ENCODE data around the gene AP2A2. TPM values are rescaled to one million over a fixed set of nuclear protein-coding genes. Genes with fewer than 3 reads are reported as not detected.

AP2A2 gene
- total RNA-seq, 1 donor from 2014 or later = 48.5 TPM

- no peak for DNase-seq (ENCODE audit: low read depth)
- no peak for TF ChIP-seq CTCF (conservative IDR thresholded peaks at IDR 0.05; ENCODE audit: low read depth, low read length)
- no peak overlapping the region for H3K4me3 ChIP-seq (ENCODE audit: low read depth, low read length)
These were observed 1.1 kb upstream of the AP2A2 start for GRCh38 chr11:924406-925157.

- H3K4me3 ChIP-seq (ENCODE audit: low read depth, low read length) = peak overlapping the region; percentile 32
- DNase-seq (ENCODE audit: low read depth) = no peak
- no peak for TF ChIP-seq CTCF (conservative IDR thresholded peaks at IDR 0.05; ENCODE audit: low read depth, low read length)
These were observed 543 bp upstream of the AP2A2 start for GRCh38 chr11:925158-925495.

- peak overlapping the region; percentile 78 for H3K4me3 ChIP-seq (ENCODE audit: low read depth, low read length)
- DNase-seq (ENCODE audit: low read depth) = no peak
- TF ChIP-seq CTCF (conservative IDR thresholded peaks at IDR 0.05; ENCODE audit: low read depth, low read length) = no peak
These were observed 759 bp downstream of the AP2A2 start for GRCh38 chr11:926341-926916.

GRCh38 chr11:927871-928270 is 2.2 kb downstream of the AP2A2 start:
- H3K4me3 ChIP-seq (ENCODE audit: low read depth, low read length) = no peak overlapping the region
- no peak for DNase-seq (ENCODE audit: low read depth)
- TF ChIP-seq CTCF (conservative IDR thresholded peaks at IDR 0.05; ENCODE audit: low read depth, low read length) = no peak

GRCh38 chr11:928786-929185 is 3.1 kb downstream of the AP2A2 start:
- TF ChIP-seq CTCF (conservative IDR thresholded peaks at IDR 0.05; ENCODE audit: low read depth, low read length) = no peak

GRCh38 chr11:929405-929804 is 3.7 kb downstream of the AP2A2 start:
- TF ChIP-seq CTCF (conservative IDR thresholded peaks at IDR 0.05; ENCODE audit: low read depth, low read length) = no peak
- no peak overlapping the region for H3K4me3 ChIP-seq (ENCODE audit: low read depth, low read length)
- DNase-seq (ENCODE audit: low read depth) = no peak

More at GRCh38 chr11:928786-929185, 3.1 kb downstream of the AP2A2 start:
- no peak overlapping the region for H3K4me3 ChIP-seq (ENCODE audit: low read depth, low read length)
- DNase-seq (ENCODE audit: low read depth) = no peak

GRCh38 chr11:931385-931784 is 5.7 kb downstream of the AP2A2 start:
- TF ChIP-seq CTCF (conservative IDR thresholded peaks at IDR 0.05; ENCODE audit: low read depth, low read length) = no peak
- no peak overlapping the region for H3K4me3 ChIP-seq (ENCODE audit: low read depth, low read length)
- DNase-seq (ENCODE audit: low read depth) = no peak

All from epithelial cell of proximal tubule (primary cell).